Rectal smooth muscle tissue (tissue), 1 donor: ENCODE data around the gene FGF8.

ENCODE experiments used
- H3K27ac ChIP-seq: one replicate; pipeline ENCODE4 v1.7.0; 2013; ENCODE audit warnings: low read depth, low read length, inconsistent platforms
- H3K27me3 ChIP-seq: one replicate; pipeline ENCODE4 v1.7.0; 2013; ENCODE audit warnings: low read length; ENCODE audit not compliant: control insufficient read depth, insufficient read depth
- H3K36me3 ChIP-seq: one replicate; pipeline ENCODE4 v1.7.0; 2013; ENCODE audit warnings: low read length; ENCODE audit not compliant: control insufficient read depth, insufficient read depth
- H3K4me1 ChIP-seq: one replicate; pipeline ENCODE4 v1.7.0; 2013; ENCODE audit warnings: low read length; ENCODE audit not compliant: control insufficient read depth, insufficient read depth
- H3K4me3 ChIP-seq: one replicate; pipeline ENCODE4 v1.7.0; 2013; ENCODE audit warnings: low read length
- H3K9ac ChIP-seq: one replicate; pipeline ENCODE4 v1.7.0; 2013; ENCODE audit warnings: low read length

Gene FGF8

GRCh38 chr10:101780187-101780817, 4.4 kb upstream of the FGF8 start:
- no peaks in the 10 kb centered on the region for H3K36me3 ChIP-seq
- peak overlapping the region; percentile 68 for H3K4me3 ChIP-seq
- no peak overlapping the region for H3K27ac ChIP-seq
- peaks cover 9% of the 10 kb centered on the region for H3K4me1 ChIP-seq
- no peak overlapping the region for H3K9ac ChIP-seq
- H3K27me3 ChIP-seq = peaks cover 21% of the 10 kb centered on the region

GRCh38 chr10:101779544-101780186, 3.8 kb upstream of the FGF8 start:
- H3K36me3 ChIP-seq = no peaks in the 10 kb centered on the region
- peaks cover 28% of the 10 kb centered on the region for H3K27me3 ChIP-seq
- H3K4me1 ChIP-seq = peaks cover 9% of the 10 kb centered on the region
- peak overlapping the region; percentile 68 for H3K4me3 ChIP-seq
- no peak overlapping the region for H3K9ac ChIP-seq
- H3K27ac ChIP-seq = no peak overlapping the region

- H3K4me3 ChIP-seq = peak overlapping the region; percentile 68
- H3K27me3 ChIP-seq = peaks cover 35% of the 10 kb centered on the region
- H3K27ac ChIP-seq = no peak overlapping the region
- H3K4me1 ChIP-seq = peaks cover 9% of the 10 kb centered on the region
- H3K9ac ChIP-seq = no peak overlapping the region
- H3K36me3 ChIP-seq = no peaks in the 10 kb centered on the region
Observed at GRCh38 chr10:101778781-101779543, 3.0 kb upstream of the FGF8 start.

- no peak overlapping the region for H3K4me3 ChIP-seq
- peaks cover 6% of the 10 kb centered on the region for H3K4me1 ChIP-seq
Observed at GRCh38 chr10:101778151-101778780, 2.4 kb upstream of the FGF8 start.

GRCh38 chr10:101777619-101778145, 1.8 kb upstream of the FGF8 start:
- no peak overlapping the region for H3K4me3 ChIP-seq
- no peak overlapping the region for H3K27ac ChIP-seq
- H3K27me3 ChIP-seq = peaks cover 41% of the 10 kb centered on the region
- H3K4me1 ChIP-seq = peaks cover 6% of the 10 kb centered on the region
- no peak overlapping the region for H3K9ac ChIP-seq
- H3K36me3 ChIP-seq = no peaks in the 10 kb centered on the region

More at GRCh38 chr10:101778151-101778780, 2.4 kb upstream of the FGF8 start:
- H3K27ac ChIP-seq = no peak overlapping the region
- no peaks in the 10 kb centered on the region for H3K36me3 ChIP-seq
- H3K9ac ChIP-seq = no peak overlapping the region
- H3K27me3 ChIP-seq = peaks cover 35% of the 10 kb centered on the region

GRCh38 chr10:101776161-101776817, 375 bp upstream of the FGF8 start:
- Histone ChIP-seq H3K27ac (no peak overlapping the region), H3K4me1 (peaks cover 3% of the 10 kb centered on the region), H3K4me3 (no peak overlapping the region), H3K9ac (no peak overlapping the region), H3K36me3 (no peaks in the 10 kb centered on the region), H3K27me3 (peaks cover 49% of the 10 kb centered on the region)

GRCh38 chr10:101774589-101775272, 1.2 kb downstream of the FGF8 start:
- Histone ChIP-seq H3K4me3 (peak overlapping the region; percentile 4), H3K4me1 (no peaks in the 10 kb centered on the region), H3K36me3 (no peaks in the 10 kb centered on the region), H3K9ac (no peak overlapping the region), H3K27me3 (peaks cover 50% of the 10 kb centered on the region), H3K27ac (no peak overlapping the region)

GRCh38 chr10:101773923-101774588, 1.9 kb downstream of the FGF8 start:
- Histone ChIP-seq H3K4me3 (no peak overlapping the region), H3K27ac (no peak overlapping the region), H3K36me3 (no peaks in the 10 kb centered on the region), H3K4me1 (no peaks in the 10 kb centered on the region), H3K9ac (no peak overlapping the region), H3K27me3 (peaks cover 50% of the 10 kb centered on the region)

GRCh38 chr10:101772895-101773761, 2.8 kb downstream of the FGF8 start:
- H3K4me1 ChIP-seq = no peaks in the 10 kb centered on the region
- H3K4me3 ChIP-seq = no peak overlapping the region
- H3K27me3 ChIP-seq = peaks cover 43% of the 10 kb centered on the region
- H3K27ac ChIP-seq = no peak overlapping the region
- no peak overlapping the region for H3K9ac ChIP-seq
- H3K36me3 ChIP-seq = no peaks in the 10 kb centered on the region

GRCh38 chr10:101772017-101772894, 3.7 kb downstream of the FGF8 start:
- Histone ChIP-seq H3K36me3 (no peaks in the 10 kb centered on the region), H3K4me3 (no peak overlapping the region), H3K4me1 (no peaks in the 10 kb centered on the region), H3K27me3 (peaks cover 39% of the 10 kb centered on the region), H3K27ac (no peak overlapping the region), H3K9ac (no peak overlapping the region)
